ENCODE data around the gene SMIM12. TPM values are rescaled to one million over a fixed set of nuclear protein-coding genes. Genes with fewer than 3 reads are reported as not detected.

Gene SMIM12
- total RNA-seq, 1 donor from 2014 or later = 34.0 TPM

- intact Hi-C loops (cut with DNase I) = no loop called here
- Histone ChIP-seq H3K4me3 (no peak overlapping the region), H3K27ac (no peak overlapping the region), H3K9me3 (no peaks in the 10 kb centered on the region), H3K27me3 (ENCODE audit: low read depth) (peaks cover 13% of the 10 kb centered on the region), H3K4me1 (no peaks in the 10 kb centered on the region), H3K36me3 (no peaks in the 10 kb centered on the region)
- DNase-seq (no peak), ATAC-seq (no peak)
- TF ChIP-seq CTCF (IDR thresholded peaks at IDR 0.05) = no peak
Observed at GRCh38 chr1:34905098-34905459, 45.5 kb upstream of the SMIM12 start.

GRCh38 chr1:34904236-34905097, 44.9 kb upstream of the SMIM12 start:
- Histone ChIP-seq H3K4me3 (no peak overlapping the region), H3K27ac (no peak overlapping the region), H3K36me3 (no peaks in the 10 kb centered on the region), H3K4me1 (no peaks in the 10 kb centered on the region), H3K27me3 (ENCODE audit: low read depth) (peaks cover 13% of the 10 kb centered on the region), H3K9me3 (no peaks in the 10 kb centered on the region)
- no peak for TF ChIP-seq CTCF (IDR thresholded peaks at IDR 0.05)
- ATAC-seq = peak in 1 of 2 donors; percentile 9
- intact Hi-C loops (cut with DNase I) = no loop called here
- DNase-seq = no peak

GRCh38 chr1:34901919-34902318, 42.4 kb upstream of the SMIM12 start:
- Histone ChIP-seq H3K4me3 (no peak overlapping the region), H3K27me3 (ENCODE audit: low read depth) (peaks cover 13% of the 10 kb centered on the region), H3K9me3 (no peaks in the 10 kb centered on the region), H3K27ac (no peak overlapping the region), H3K4me1 (no peaks in the 10 kb centered on the region), H3K36me3 (no peaks in the 10 kb centered on the region)
- no peak for TF ChIP-seq CTCF (IDR thresholded peaks at IDR 0.05)
- intact Hi-C loops (cut with DNase I) = no loop called here
- DNase-seq = no peak
- no peak for ATAC-seq

- H3K4me3 ChIP-seq = no peak overlapping the region
- intact Hi-C loops (cut with DNase I) = no loop called here
- H3K27ac ChIP-seq = no peak overlapping the region
- H3K27me3 ChIP-seq (ENCODE audit: low read depth) = peaks cover 13% of the 10 kb centered on the region
- no peaks in the 10 kb centered on the region for H3K9me3 ChIP-seq
- TF ChIP-seq CTCF (IDR thresholded peaks at IDR 0.05) = no peak
- no peak for DNase-seq
- no peaks in the 10 kb centered on the region for H3K36me3 ChIP-seq
- ATAC-seq = no peak
- H3K4me1 ChIP-seq = no peaks in the 10 kb centered on the region
Observed at GRCh38 chr1:34900775-34901502, 41.4 kb upstream of the SMIM12 start.

- no peak overlapping the region for H3K4me3 ChIP-seq
- ATAC-seq (no peak), DNase-seq (no peak)
- no peak overlapping the region for H3K27ac ChIP-seq
- peaks cover 13% of the 10 kb centered on the region for H3K27me3 ChIP-seq (ENCODE audit: low read depth)
- no peaks in the 10 kb centered on the region for H3K4me1 ChIP-seq
- no peaks in the 10 kb centered on the region for H3K9me3 ChIP-seq
- H3K36me3 ChIP-seq = no peaks in the 10 kb centered on the region
- TF ChIP-seq CTCF (IDR thresholded peaks at IDR 0.05) = no peak
- intact Hi-C loops (cut with DNase I) = no loop called here
Observed at GRCh38 chr1:34899906-34900305, 40.4 kb upstream of the SMIM12 start.
